K562 (cell line): Measurements from ENCODE around the gene DPM2. TPM values are rescaled to one million over a fixed set of nuclear protein-coding genes. Genes with fewer than 3 reads are reported as not detected.

Source experiments
- BHLHE40 ChIP-seq: IDR thresholded peaks from 2 replicates; pipeline ENCODE4 v1.6.1; 2011; ENCODE audit warnings: low read length, improper control_type of control experiment
- FOXP1 ChIP-seq: sonication (generic); formaldehyde crosslinking; IDR thresholded peaks from 2 replicates; pipeline ENCODE4 v1.8.0; 2022; ENCODE audit warnings: mild to moderate bottlenecking, missing genetic modification reagents
- JUN ChIP-seq, 2 experiments: sonication (generic) in 1 of 2; formaldehyde crosslinking in 1 of 2; IDR thresholded peaks; 2 replicates each; pipeline versions ENCODE4 v1.6.1 to v1.8.0; 2012 to 2022; ENCODE audit warnings: borderline replicate concordance in 2 of 2, mild to moderate bottlenecking in 2 of 2, improper control_type of control experiment in 1 of 2, low read depth in 1 of 2, low read length in 1 of 2, missing genetic modification reagents in 1 of 2
- L3MBTL2 ChIP-seq: fragments of 450-650 bp; IDR thresholded peaks from 2 replicates; pipeline ENCODE4 v1.6.1; 2016; ENCODE audit warnings: mild to moderate bottlenecking, moderate library complexity
- LEF1 ChIP-seq: fragments of 450-650 bp; IDR thresholded peaks from 2 replicates; pipeline ENCODE4 v1.6.1; 2016; ENCODE audit warnings: mild to moderate bottlenecking
- SIN3A ChIP-seq, 2 experiments: fragments of 150-350 bp in 1 of 2; IDR thresholded peaks; 2 replicates each; pipeline ENCODE4 v1.6.1; 2011 to 2016; ENCODE audit warnings: borderline replicate concordance in 2 of 2, low read depth in 2 of 2, low read length in 2 of 2, mild to moderate bottlenecking in 2 of 2, moderate library complexity in 2 of 2; ENCODE audit not compliant: control insufficient read depth in 1 of 2
- ZNF655 ChIP-seq: fragments of 250-450 bp; sonication (Bioruptor Pico); IDR thresholded peaks from 2 replicates; pipeline ENCODE4 v1.5.0; 2021
- polyA plus RNA-seq, 8 experiments: library from polyadenylated mRNA; depleted of rRNA in 4 of 8; stranded (reverse) in 5 of 8; unstranded in 3 of 8; fragments of >200 nt; fragmentation: Nextera tagmentation in 2 of 8; fragmentation: Illumina TruSeq in 1 of 8; extraction: Ambion mirVana in 2 of 8; extraction: Trizol in 1 of 8; gene quantifications; 2 replicates each; pipeline versions ENCODE4 v1.2.1 to v1.2.3, GENCODE V29; 2011 to 2014; ENCODE audit warnings: inconsistent platforms in 1 of 8, missing spikeins in 1 of 8
- total RNA-seq, 7 experiments: library from RNA; depleted of rRNA in 6 of 7; stranded (reverse); fragments of >200 nt in 6 of 7; fragmentation: Illumina TruSeq in 2 of 7; extraction: Trizol in 2 of 7; gene quantifications; 2 replicates each; pipeline versions ENCODE4 v1.2.1 to v1.2.3, GENCODE V29; 2011 to 2021; ENCODE audit warnings: low replicate concordance in 1 of 7
- TF ChIP-seq, protein P1 (sequence below): sonication (generic); formaldehyde crosslinking; IDR thresholded peaks from 2 replicates; pipeline ENCODE4 v1.8.0; 2022; ENCODE audit warnings: mild to moderate bottlenecking, missing genetic modification reagents
- TF ChIP-seq, protein P2 (sequence below): sonication (generic); formaldehyde crosslinking; IDR thresholded peaks from 2 replicates; pipeline ENCODE4 v1.8.0; 2023; ENCODE audit warnings: mild to moderate bottlenecking, missing genetic modification reagents
- TF ChIP-seq, protein P3 (sequence below): sonication (generic); formaldehyde crosslinking; IDR thresholded peaks from 2 replicates; pipeline ENCODE4 v1.8.0; 2022; ENCODE audit warnings: mild to moderate bottlenecking, missing genetic modification reagents
- TF ChIP-seq, protein P4 (sequence below), 3 experiments: IDR thresholded peaks in 2 of 3; conservative IDR thresholded peaks in 1 of 3; 2 replicates each; pipeline ENCODE4 v1.5.1; 2011 to 2012; ENCODE audit warnings: low read length in 3 of 3, mild to moderate bottlenecking in 3 of 3, control low read depth in 2 of 3, improper control_type of control experiment in 1 of 3, inconsistent platforms in 1 of 3, low read depth in 1 of 3, mixed read lengths in 1 of 3, moderate library complexity in 1 of 3; ENCODE audit not compliant: insufficient read depth in 2 of 3

The DPM2 gene
- total and polyA plus RNA-seq, 9 of the 15 experiments (the other 6 are each of a cell fraction or from before 2014, with no cell fraction given): 43.5 to 126 (median 71.1) TPM

- TF ChIP-seq, protein P1, sequence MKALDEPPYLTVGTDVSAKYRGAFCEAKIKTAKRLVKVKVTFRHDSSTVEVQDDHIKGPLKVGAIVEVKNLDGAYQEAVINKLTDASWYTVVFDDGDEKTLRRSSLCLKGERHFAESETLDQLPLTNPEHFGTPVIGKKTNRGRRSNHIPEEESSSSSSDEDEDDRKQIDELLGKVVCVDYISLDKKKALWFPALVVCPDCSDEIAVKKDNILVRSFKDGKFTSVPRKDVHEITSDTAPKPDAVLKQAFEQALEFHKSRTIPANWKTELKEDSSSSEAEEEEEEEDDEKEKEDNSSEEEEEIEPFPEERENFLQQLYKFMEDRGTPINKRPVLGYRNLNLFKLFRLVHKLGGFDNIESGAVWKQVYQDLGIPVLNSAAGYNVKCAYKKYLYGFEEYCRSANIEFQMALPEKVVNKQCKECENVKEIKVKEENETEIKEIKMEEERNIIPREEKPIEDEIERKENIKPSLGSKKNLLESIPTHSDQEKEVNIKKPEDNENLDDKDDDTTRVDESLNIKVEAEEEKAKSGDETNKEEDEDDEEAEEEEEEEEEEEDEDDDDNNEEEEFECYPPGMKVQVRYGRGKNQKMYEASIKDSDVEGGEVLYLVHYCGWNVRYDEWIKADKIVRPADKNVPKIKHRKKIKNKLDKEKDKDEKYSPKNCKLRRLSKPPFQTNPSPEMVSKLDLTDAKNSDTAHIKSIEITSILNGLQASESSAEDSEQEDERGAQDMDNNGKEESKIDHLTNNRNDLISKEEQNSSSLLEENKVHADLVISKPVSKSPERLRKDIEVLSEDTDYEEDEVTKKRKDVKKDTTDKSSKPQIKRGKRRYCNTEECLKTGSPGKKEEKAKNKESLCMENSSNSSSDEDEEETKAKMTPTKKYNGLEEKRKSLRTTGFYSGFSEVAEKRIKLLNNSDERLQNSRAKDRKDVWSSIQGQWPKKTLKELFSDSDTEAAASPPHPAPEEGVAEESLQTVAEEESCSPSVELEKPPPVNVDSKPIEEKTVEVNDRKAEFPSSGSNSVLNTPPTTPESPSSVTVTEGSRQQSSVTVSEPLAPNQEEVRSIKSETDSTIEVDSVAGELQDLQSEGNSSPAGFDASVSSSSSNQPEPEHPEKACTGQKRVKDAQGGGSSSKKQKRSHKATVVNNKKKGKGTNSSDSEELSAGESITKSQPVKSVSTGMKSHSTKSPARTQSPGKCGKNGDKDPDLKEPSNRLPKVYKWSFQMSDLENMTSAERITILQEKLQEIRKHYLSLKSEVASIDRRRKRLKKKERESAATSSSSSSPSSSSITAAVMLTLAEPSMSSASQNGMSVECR (CRISPR knock-in tag): 0 out of 2 replicates have a peak, but pooled peaks have one; percentile 37
- TF ChIP-seq BHLHE40: 0 out of 2 replicates have a peak, but pooled peaks have one; percentile 42
- TF ChIP-seq, protein P2, sequence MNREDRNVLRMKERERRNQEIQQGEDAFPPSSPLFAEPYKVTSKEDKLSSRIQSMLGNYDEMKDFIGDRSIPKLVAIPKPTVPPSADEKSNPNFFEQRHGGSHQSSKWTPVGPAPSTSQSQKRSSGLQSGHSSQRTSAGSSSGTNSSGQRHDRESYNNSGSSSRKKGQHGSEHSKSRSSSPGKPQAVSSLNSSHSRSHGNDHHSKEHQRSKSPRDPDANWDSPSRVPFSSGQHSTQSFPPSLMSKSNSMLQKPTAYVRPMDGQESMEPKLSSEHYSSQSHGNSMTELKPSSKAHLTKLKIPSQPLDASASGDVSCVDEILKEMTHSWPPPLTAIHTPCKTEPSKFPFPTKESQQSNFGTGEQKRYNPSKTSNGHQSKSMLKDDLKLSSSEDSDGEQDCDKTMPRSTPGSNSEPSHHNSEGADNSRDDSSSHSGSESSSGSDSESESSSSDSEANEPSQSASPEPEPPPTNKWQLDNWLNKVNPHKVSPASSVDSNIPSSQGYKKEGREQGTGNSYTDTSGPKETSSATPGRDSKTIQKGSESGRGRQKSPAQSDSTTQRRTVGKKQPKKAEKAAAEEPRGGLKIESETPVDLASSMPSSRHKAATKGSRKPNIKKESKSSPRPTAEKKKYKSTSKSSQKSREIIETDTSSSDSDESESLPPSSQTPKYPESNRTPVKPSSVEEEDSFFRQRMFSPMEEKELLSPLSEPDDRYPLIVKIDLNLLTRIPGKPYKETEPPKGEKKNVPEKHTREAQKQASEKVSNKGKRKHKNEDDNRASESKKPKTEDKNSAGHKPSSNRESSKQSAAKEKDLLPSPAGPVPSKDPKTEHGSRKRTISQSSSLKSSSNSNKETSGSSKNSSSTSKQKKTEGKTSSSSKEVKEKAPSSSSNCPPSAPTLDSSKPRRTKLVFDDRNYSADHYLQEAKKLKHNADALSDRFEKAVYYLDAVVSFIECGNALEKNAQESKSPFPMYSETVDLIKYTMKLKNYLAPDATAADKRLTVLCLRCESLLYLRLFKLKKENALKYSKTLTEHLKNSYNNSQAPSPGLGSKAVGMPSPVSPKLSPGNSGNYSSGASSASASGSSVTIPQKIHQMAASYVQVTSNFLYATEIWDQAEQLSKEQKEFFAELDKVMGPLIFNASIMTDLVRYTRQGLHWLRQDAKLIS (CRISPR knock-in tag): 0 out of 2 replicates have a peak, but pooled peaks have one; percentile 20
- TF ChIP-seq LEF1: no peak
- TF ChIP-seq L3MBTL2: 0 out of 2 replicates have a peak, but pooled peaks have one; percentile 24
- TF ChIP-seq, protein P3, sequence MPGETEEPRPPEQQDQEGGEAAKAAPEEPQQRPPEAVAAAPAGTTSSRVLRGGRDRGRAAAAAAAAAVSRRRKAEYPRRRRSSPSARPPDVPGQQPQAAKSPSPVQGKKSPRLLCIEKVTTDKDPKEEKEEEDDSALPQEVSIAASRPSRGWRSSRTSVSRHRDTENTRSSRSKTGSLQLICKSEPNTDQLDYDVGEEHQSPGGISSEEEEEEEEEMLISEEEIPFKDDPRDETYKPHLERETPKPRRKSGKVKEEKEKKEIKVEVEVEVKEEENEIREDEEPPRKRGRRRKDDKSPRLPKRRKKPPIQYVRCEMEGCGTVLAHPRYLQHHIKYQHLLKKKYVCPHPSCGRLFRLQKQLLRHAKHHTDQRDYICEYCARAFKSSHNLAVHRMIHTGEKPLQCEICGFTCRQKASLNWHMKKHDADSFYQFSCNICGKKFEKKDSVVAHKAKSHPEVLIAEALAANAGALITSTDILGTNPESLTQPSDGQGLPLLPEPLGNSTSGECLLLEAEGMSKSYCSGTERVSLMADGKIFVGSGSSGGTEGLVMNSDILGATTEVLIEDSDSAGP (CRISPR knock-in tag): 0 out of 2 replicates have a peak, but pooled peaks have one; percentile 32
- TF ChIP-seq, protein P4, sequence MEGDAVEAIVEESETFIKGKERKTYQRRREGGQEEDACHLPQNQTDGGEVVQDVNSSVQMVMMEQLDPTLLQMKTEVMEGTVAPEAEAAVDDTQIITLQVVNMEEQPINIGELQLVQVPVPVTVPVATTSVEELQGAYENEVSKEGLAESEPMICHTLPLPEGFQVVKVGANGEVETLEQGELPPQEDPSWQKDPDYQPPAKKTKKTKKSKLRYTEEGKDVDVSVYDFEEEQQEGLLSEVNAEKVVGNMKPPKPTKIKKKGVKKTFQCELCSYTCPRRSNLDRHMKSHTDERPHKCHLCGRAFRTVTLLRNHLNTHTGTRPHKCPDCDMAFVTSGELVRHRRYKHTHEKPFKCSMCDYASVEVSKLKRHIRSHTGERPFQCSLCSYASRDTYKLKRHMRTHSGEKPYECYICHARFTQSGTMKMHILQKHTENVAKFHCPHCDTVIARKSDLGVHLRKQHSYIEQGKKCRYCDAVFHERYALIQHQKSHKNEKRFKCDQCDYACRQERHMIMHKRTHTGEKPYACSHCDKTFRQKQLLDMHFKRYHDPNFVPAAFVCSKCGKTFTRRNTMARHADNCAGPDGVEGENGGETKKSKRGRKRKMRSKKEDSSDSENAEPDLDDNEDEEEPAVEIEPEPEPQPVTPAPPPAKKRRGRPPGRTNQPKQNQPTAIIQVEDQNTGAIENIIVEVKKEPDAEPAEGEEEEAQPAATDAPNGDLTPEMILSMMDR (IDR thresholded peaks at IDR 0.05 in 2 of 3, conservative IDR thresholded peaks at IDR 0.05 in 1 of 3; ENCODE audit: insufficient read depth in 2 of 3, low read depth in 1 of 3, low read length in 3 of 3): peak; percentile 89 to 96 (median 89)
- TF ChIP-seq JUN (IDR thresholded peaks at IDR 0.05; ENCODE audit: borderline replicate concordance, low read depth, low read length): no peak
- 0 out of 2 replicates have a peak, but pooled peaks have one; percentile 24 for TF ChIP-seq JUN (CRISPR knock-in tag; IDR thresholded peaks at IDR 0.05; ENCODE audit: borderline replicate concordance)
- TF ChIP-seq ZNF655 (CRISPR knock-in tag): no peak
- TF ChIP-seq SIN3A (IDR thresholded peaks at IDR 0.05; ENCODE audit: borderline replicate concordance in 2 of 2, control insufficient read depth in 1 of 2, low read depth in 2 of 2, low read length in 2 of 2): no peak
- peak; percentile 36; the same call in 1 of the 2 replicates for TF ChIP-seq FOXP1 (CRISPR knock-in tag)
Observed at GRCh38 chr9:127921557-127922120, 16.0 kb downstream of the DPM2 start (continued).
